HCEC 1CT (cell line): ENCODE data around the gene ABCA4.
A peak's percentile ranks its signal among the peaks of the same experiment; 100 is the strongest.

Experiments
- DNase-seq: peaks from one replicate; pipeline ENCODE4 v3.0.0-alpha.2; 2017

ABCA4 gene

GRCh38 chr1:94048413-94049164 lies 72.4 kb downstream of the ABCA4 start:
- peak; percentile 19 for DNase-seq

GRCh38 chr1:94047949-94048348 lies 73.0 kb downstream of the ABCA4 start:
- no peak for DNase-seq

GRCh38 chr1:94045465-94046056 lies 75.4 kb downstream of the ABCA4 start:
- DNase-seq, result peak; percentile 93

- no peak for DNase-seq
Observed at GRCh38 chr1:94044891-94045290, 76.1 kb downstream of the ABCA4 start.

GRCh38 chr1:94044290-94044790 lies 76.6 kb downstream of the ABCA4 start:
- DNase-seq, result no peak

GRCh38 chr1:94043738-94044289 lies 77.1 kb downstream of the ABCA4 start:
- no peak for DNase-seq

- DNase-seq, result no peak
Observed at GRCh38 chr1:94042388-94042787, 78.6 kb downstream of the ABCA4 start.

GRCh38 chr1:94039871-94040569 lies 80.9 kb downstream of the ABCA4 start:
- no peak for DNase-seq

- peak; percentile 53 for DNase-seq
Observed at GRCh38 chr1:94039514-94039870, 81.5 kb downstream of the ABCA4 start.

GRCh38 chr1:94038511-94038910 lies 82.4 kb downstream of the ABCA4 start:
- DNase-seq, result no peak

- DNase-seq, result no peak
Observed at GRCh38 chr1:94037392-94038229, 83.3 kb downstream of the ABCA4 start.

- peak; percentile 31 for DNase-seq
Observed at GRCh38 chr1:94036730-94037129, 84.2 kb downstream of the ABCA4 start.

- DNase-seq, result no peak
Observed at GRCh38 chr1:94033849-94034248, 87.1 kb downstream of the ABCA4 start.

GRCh38 chr1:94032637-94033036 lies 88.3 kb downstream of the ABCA4 start:
- DNase-seq, result no peak

GRCh38 chr1:94031591-94031990 lies 89.4 kb downstream of the ABCA4 start:
- DNase-seq, result no peak

- no peak for DNase-seq
Observed at GRCh38 chr1:94031154-94031553, 89.8 kb downstream of the ABCA4 start.

GRCh38 chr1:94029130-94029993 lies 91.6 kb downstream of the ABCA4 start:
- DNase-seq, result no peak

- no peak for DNase-seq
Observed at GRCh38 chr1:94027721-94028515, 93.0 kb downstream of the ABCA4 start.

- no peak for DNase-seq
Observed at GRCh38 chr1:94026619-94027380, 94.1 kb downstream of the ABCA4 start.
